GM12801 (cell line): ENCODE data around the gene ALK.

Experiments used
- CTCF ChIP-seq: IDR thresholded peaks from one replicate; pipeline ENCODE4 v1.5.1; 2011; ENCODE audit warnings: control low read depth; ENCODE audit not compliant: insufficient read length; ENCODE audit errors: extremely low read depth

Gene ALK

DNA sequence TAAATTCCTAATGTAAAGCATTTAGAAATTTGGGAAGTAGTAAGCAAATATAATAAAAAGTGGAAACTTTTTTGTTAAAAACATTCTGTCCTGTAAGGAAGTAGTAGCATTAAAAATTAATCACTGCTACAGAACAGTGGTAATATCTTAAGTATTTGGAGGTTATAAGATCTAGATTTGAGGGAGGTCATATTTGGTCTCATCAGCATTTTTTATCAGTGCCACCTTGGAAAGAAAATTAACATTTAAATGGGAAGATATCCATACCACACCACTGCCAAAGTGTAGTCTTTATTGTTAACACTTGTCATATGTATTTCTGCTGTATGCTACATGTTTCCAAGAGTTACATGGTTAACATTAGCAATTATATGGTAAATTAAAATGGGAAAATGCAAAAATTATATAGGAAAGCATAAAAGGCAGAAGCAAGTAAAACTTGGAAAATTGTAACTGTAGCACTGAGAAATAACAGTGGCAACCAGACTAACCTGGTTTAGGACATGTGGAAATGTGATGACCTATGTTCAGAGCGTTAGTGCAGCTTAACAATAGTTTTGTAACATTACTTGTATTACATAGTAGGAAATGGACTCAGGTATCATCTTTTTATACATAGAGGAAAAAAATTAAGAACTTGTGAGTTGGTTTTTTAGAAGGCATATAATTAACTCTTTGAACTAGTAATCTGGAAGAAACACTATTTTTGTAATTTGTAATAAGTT is 759.0 kb downstream of the ALK start:
- TF ChIP-seq CTCF: no peak

- no peak for TF ChIP-seq CTCF
Observed at GRCh38 chr2:29160184-29160583, 761.2 kb downstream of the ALK start.

- TF ChIP-seq CTCF: no peak
Observed at GRCh38 chr2:29159125-29159524, 762.3 kb downstream of the ALK start.

DNA sequence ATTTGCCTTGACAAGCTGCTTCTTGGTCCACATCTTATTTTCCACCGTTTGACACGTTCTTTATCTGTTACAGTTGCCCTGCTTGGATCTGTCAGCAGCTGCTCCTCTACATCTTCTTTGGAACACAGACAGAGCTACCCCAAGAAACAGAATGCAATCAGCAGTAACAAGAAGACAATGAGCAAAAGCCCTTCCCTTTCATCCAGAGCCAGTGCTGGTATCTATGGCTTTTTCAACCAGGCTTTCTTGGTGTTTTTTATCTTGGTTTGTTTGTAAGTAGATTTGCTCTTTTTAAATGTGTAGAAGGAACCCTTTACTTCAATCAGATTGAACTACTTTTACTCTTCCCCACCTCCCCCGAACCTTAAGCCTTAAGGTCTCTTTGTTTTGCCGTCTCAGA is 764.3 kb downstream of the ALK start:
- no peak for TF ChIP-seq CTCF

- no peak for TF ChIP-seq CTCF
Observed at GRCh38 chr2:29155578-29155977, 765.8 kb downstream of the ALK start.

DNA sequence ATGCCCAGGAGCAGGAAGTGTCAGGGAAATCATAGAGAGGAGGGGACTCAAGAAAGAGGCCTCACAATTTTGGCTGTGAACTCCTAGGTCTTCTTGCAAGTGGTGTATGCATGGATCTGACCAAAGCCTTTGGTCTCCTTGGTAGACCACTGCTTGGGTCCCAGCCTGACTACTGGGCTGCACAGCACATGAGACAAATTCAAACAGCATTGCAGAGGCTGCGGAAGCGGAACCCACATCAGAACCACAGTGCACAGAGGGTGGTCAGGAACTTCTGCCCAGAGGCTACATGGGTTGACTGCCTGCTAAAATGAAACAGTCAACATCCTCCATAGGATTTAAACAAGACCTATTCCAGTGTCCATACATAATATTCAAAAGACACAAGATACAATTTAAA is 766.8 kb downstream of the ALK start:
- no peak for TF ChIP-seq CTCF

DNA sequence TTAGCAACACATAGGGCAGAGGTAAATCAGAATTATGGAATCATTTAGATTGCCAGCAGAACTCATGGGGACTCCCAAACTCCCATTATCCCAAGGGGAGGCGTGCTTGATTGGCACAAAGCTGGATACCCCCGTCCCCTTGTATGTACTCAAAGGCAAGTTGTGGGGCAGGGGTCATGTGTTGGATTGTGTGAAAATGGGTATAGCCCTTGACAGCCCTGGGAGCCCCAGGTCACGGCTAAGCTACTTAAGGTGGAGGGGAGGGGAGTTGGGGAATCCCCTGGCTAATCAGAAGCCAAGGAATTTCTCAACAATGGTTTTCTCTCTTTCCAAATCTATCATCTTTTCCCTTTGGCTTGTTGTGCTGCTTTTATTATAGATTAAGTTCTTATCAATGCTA is 773.4 kb downstream of the ALK start:
- TF ChIP-seq CTCF: no peak

- TF ChIP-seq CTCF: no peak
Observed at GRCh38 chr2:29146197-29146596, 775.2 kb downstream of the ALK start.
